ENCODE measurements around the gene SOHLH1. TPM values are rescaled to one million over a fixed set of nuclear protein-coding genes. Genes with fewer than 3 reads are reported as not detected.
"Not testable (repeated sequence)": the region's sequence is repeated elsewhere in the genome, so short reads cannot be mapped to it uniquely, and the experiment has no call there.

Gene SOHLH1
- total and polyA plus RNA-seq, 2 of the 13 experiments (the other 11 are each of a cell fraction or from before 2014, with no cell fraction given), result 0.15 TPM

GRCh38 chr9:135669616-135670285, 29.5 kb downstream of the SOHLH1 start:
- no CpG with 5 or more reads among the region's 9 CpGs for WGBS (ENCODE audit: low lambda C conversion rate)
- in situ Hi-C loops (cut with HindIII; ENCODE audit: extremely low pct_ligation_motif_present, low pct_unique_long_range_greater_than_20kb), result no loop called here
- Histone ChIP-seq H3K79me2 (ENCODE audit: insufficient read depth, low read length) (no peaks in the 10 kb centered on the region), H3K36me3 (replicated peaks in 1 of 2; ENCODE audit: control insufficient read depth in 1 of 2, insufficient read depth in 2 of 2, low read length in 2 of 2) (no peaks in the 10 kb centered on the region), H3K9me3 (ENCODE audit: low read length) (no peaks in the 10 kb centered on the region), H4K20me1 (ENCODE audit: insufficient read depth, low read length) (0 out of 2 replicates have a peak, but pooled peaks cover 2% of the 10 kb centered on the region), H2AFZ (ENCODE audit: low read length) (no peak overlapping the region), H3K4me3 (replicated peaks in 1 of 3; ENCODE audit: insufficient read depth in 1 of 3, low read depth in 2 of 3, low read length in 3 of 3) (no peak overlapping the region), H3K9ac (ENCODE audit: insufficient read depth, low read depth, low read length) (no peak overlapping the region), H3K27me3 (ENCODE audit: control insufficient read depth in 1 of 2, insufficient read depth in 2 of 2, low read length in 2 of 2) (peaks cover 6 to 39% of the 10 kb centered on the region in 2 experiments; a peak in 4 of 5 replicates), H3K27ac (ENCODE audit: extremely low read length, insufficient read depth, low read length) (no peak overlapping the region), H3K4me2 (ENCODE audit: low read depth, low read length) (no peak overlapping the region), H3K4me1 (ENCODE audit: insufficient read depth, low read length) (no peaks in the 10 kb centered on the region)
- POLR2A ChIA-PET, result no interaction called here
- BruUV-seq (replicated peaks), result no TSS peak
- ATAC-seq, result no peak
- TF ChIP-seq FOXM1 (CRISPR knock-in tag; IDR thresholded peaks at IDR 0.05) (no peak), ZFAT (CRISPR knock-in tag; conservative IDR thresholded peaks at IDR 0.05) (no peak)
- FAIRE-seq, result no peak
- CTCF ChIA-PET (ENCODE audit: low intra/inter-chr PET ratio, low total read pairs), result no interaction called here
- intact Hi-C loops (cut with micrococcal nuclease; ENCODE audit: unreplicated experiment), result no loop called here
- no peak for DNase-seq (ENCODE audit: low spot score)

DNA sequence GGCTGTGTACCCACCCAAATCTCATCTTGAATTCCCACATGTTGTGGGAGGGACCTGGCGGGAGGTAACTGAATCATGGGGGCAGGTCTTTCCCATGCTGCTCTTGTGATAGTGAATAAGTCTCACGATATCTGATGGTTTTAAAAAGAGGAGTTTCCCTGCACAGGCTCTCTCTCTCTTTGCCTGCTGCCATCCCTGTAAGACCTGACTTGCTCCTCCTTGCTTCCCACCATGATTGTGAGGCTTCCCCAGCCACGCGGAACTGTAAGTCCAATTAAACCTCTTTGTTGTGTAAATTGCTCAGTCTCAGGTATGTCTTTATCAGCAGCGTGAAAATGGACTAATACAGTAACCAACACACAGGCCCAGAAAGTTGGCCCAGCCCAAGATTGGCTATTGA, 30.3 kb downstream of the SOHLH1 start:
- ATAC-seq; H3K9ac ChIP-seq (ENCODE audit: insufficient read depth, low read depth, low read length); H3K9me3 ChIP-seq (ENCODE audit: low read length); in situ Hi-C loops (cut with HindIII; ENCODE audit: extremely low pct_ligation_motif_present, low pct_unique_long_range_greater_than_20kb); H3K27ac ChIP-seq (ENCODE audit: extremely low read length, insufficient read depth, low read length); H3K36me3 ChIP-seq (replicated peaks in 1 of 2; ENCODE audit: control insufficient read depth in 1 of 2, insufficient read depth in 2 of 2, low read length in 2 of 2); H3K4me3 ChIP-seq (replicated peaks in 1 of 3; ENCODE audit: insufficient read depth in 1 of 3, low read depth in 2 of 3, low read length in 3 of 3); H3K79me2 ChIP-seq (ENCODE audit: insufficient read depth, low read length); H2AFZ ChIP-seq (ENCODE audit: low read length); H3K4me2 ChIP-seq (ENCODE audit: low read depth, low read length); H4K20me1 ChIP-seq (ENCODE audit: insufficient read depth, low read length); H3K4me1 ChIP-seq (ENCODE audit: insufficient read depth, low read length); BruUV-seq (replicated peaks); CTCF ChIA-PET (ENCODE audit: low intra/inter-chr PET ratio, low total read pairs); FAIRE-seq; intact Hi-C loops (cut with micrococcal nuclease; ENCODE audit: unreplicated experiment); POLR2A ChIA-PET; DNase-seq (ENCODE audit: low spot score): not testable (repeated sequence)
- H3K27me3 ChIP-seq (ENCODE audit: control insufficient read depth in 1 of 2, insufficient read depth in 2 of 2, low read length in 2 of 2), result peaks cover 8 to 46% of the 10 kb centered on the region in 2 experiments; a peak in 4 of 5 replicates
- 0% methylated on average over 3 of the region's 5 CpGs for WGBS (ENCODE audit: low lambda C conversion rate)

Measured in HepG2 (cell line).